NCI-H1092 treated with DMSO at 0.1 percent for 48 hours (cell line): Measurements from ENCODE around the gene TCF23.

ENCODE experiments used
- DNase-seq: peaks from one replicate; lab custom pipeline; 2025; lab: John Stamatoyannopoulos, UW

Gene TCF23

DNA sequence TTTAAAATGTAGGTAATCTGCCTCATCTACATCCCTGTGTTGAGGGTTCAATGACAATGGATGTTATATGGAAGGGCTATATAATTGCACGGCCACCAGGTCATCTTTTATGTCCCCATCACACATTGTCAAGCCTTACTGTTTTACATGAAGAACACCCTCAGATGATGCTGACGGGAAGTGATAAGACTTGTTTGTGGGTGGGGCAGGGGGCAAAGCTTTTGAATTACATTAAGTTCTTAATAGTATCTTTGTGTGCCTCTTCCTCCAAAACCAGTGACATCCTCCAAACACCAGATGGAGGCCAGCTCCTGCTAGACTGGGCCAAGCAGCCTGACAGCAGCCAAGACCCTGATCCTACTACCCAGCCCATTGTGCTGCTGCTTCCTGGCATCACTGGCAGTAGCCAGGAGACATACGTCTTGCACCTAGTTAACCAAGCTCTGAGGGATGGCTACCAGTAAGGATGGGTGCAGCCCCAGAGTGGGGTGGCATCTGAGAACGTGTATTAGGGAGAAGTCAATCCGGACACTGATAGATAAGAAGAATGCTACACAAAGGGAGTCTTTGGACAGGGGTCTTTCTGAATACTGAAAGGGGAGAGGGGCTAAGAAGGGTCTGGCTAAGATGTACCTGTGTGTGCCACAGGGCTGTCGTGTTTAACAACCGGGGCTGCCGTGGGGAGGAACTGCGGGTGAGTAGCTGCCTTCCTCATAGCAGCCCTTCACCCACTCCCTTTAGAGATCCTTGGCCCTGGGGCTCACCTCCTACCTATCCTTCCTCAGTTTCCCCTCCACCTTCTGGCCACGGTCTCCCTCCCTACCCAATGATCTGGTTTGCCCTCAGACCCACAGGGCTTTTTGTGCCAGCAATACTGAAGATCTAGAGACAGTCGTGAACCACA, 19.9 kb upstream of the TCF23 start:
- DNase-seq = no peak

DNA sequence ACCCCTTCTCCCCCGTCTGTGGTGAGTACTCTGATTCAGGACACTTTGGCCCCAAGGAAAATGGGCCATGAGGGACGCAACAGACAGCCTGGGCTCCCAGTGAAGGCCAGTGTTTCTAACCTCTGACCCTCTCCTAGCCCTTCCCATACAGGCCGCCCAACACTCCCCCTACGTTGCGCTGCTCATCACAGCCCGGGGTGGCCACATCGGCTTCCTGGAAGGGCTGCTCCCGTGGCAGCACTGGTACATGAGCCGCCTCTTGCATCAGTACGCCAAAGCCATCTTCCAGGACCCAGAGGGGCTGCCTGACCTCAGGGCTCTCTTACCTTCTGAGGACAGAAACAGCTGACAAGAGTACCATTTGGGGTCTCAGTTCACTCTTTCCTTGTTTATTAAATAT, 18.4 kb upstream of the TCF23 start:
- DNase-seq = no peak

- no peak for DNase-seq
These were observed 17.4 kb upstream of the TCF23 start for GRCh38 chr2:27131429-27131828.

DNA sequence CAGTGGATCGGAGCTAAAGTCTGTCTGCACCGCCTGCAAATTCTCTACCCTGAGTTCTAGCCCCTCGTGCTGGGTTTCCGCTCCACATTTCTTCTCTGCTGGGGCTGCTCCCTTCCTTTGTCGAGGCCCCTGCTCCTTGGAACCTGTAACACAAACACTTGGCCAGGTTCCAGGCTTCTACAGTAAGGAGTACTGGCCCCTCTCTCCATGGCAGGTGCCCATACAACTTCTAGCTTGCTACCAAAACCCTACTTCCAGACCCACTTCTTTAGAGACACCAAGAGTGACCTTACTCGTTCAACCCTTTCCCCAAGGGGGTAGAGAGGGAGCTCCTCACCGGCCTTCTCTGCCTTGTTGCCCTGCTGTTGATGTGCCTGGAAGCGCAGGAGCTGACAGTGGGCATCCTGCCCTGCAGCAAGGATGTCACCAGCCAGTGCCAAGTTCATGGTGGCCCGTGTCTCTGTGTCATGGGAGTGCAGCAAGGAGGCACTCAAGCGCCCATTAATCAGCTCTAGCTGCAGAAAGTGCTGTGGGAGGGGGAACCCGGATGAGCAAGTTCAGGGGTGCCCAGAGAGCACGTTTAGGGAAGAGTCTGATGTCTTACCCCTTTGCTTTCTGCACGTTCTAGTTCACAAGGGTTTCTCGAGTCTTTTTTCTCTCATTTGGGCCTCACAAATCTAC, 15.5 kb upstream of the TCF23 start:
- no peak for DNase-seq

DNA sequence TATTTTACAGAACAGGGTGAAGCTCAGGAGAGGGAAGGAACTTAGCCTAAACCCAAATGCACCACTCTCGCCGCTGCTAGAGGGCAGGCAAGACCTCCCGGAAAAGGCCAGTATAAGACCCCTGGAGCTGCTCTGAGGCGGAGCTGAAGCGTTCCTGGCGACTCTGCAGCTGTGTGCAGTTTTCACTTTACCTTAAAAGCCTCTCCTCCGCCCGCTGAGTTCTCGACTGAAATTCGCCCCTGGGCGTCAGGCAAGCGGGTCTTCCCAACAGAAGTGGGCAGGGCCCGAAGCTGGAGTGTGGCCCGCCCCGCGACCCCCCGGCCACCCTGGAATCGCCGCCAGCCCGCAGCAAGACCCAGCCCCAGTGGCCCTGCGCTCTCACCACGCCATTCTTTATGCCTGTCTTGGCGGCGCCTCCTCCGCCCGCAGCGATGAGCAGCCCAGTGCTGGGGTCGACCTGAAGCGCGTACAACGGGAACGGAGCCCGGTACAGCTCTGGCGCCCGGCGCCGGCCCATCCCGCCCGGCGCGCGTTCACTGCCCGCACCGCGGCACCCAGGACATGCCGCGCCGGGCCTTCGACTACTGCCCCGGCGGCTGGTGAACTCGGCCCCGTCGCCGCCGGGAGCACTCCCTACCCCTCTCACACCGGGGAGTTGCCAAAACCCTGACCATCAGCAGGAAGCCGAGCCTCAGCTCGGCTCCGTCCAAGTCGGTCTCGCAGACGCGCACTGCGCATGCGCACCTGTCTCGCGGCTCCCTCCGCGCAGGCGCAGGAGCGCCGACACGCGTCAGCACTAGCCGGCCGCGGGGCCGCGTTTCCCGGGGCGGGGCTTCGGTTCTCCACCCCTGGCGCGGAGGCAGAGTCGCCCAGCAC, 14.7 kb upstream of the TCF23 start, which contains the start of gene PREB:
PREB (minus strand) TSS at position 732 of the 876 bp plus-strand sequence; CDS start at position 517, 215 bp downstream.
- peak; percentile 86 for DNase-seq

DNA sequence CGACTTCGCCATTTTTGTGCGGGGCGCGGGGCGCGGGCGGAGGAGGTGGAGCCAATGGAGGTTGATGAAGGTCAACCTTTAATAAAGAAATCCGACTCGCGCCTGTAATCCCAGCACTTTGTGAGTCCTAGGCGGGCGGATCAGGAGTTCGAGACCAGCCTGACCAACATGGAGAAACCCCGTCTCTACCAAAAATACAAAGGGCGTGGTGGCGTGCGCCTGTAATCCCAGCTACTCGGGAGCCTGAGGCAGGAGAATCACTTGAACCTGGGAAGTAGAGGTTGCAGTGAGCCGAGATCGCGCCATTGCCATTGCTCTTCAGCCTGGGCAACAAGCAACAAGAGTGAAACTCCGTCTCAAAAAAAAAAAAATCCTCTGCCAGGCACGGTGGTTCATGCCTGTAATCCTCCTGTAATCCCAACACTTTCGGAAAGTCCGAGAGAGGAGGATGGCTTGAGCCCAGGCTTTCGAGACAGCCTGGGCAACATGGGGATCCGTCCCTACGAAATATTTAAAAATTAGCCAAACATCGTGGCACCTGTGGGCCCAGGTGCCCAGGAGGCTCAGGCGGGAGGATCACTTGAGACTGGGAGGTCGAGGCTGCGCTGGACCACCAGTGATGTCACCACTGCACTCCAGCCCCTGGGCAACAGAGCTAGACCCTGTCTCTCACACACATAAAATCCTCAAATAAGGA, 13.9 kb upstream of the TCF23 start:
- DNase-seq = no peak

GRCh38 chr2:27135478-27135955, 13.3 kb upstream of the TCF23 start:
- DNase-seq = no peak

- DNase-seq = no peak
These were observed 12.1 kb upstream of the TCF23 start for GRCh38 chr2:27136751-27137150.

DNA sequence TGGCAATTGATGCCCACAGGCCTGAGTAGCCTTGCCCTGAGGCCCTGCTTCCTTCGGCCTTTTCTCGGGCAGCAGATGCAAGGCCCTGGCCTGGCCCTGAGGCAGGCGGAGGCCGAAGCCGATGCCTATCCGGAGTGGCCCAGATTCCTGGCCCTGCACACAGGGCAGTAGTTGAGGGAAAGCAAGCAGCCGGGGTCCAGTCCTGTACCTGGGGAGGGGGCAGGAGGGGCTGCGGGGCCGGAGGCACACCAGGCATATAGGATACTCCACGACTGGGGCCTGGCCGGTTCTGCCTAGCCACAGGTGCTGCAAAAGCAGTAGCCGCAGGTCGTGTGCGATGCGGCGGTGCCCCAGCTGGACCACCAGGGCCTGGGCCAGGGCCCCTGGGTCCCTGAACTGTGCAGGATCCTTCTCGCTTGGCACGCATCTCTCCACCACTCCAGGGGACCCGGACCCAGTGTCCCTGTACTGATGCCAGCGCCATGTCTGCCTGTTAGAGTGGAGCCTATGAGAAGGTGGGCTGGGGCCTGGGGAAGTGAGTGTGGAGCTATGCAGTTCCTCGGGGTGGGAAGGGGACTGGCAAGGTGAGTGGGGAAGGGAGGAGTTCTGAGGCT, 11.4 kb upstream of the TCF23 start:
- DNase-seq = no peak

- no peak for DNase-seq
These were observed 10.7 kb upstream of the TCF23 start for GRCh38 chr2:27138111-27138510.

DNA sequence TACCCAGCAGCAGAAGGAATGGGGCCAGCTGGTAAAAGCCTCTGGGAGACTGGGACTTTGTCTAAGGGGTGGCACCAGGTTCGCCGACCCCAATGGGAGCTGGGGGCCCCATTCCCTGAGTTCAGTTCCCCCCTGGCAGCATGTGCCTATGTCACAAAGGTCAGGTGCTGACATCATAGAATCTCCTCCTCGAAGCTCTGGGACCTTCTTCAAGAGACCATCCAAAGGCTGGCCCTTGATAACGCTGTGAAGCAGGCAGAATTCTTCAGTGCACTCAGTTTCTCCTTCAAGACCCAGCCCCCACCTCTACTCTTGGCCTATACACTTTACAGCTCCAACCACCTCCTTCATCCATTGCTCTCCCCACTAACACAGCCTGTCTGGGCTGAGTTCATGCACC, 9.5 kb upstream of the TCF23 start, which contains the start of gene PRR30:
PRR30 (minus strand) TSS at position 101 of the 400 bp plus-strand sequence. CDS start 1,081 bp downstream, outside the sequence.
- DNase-seq = no peak

DNA sequence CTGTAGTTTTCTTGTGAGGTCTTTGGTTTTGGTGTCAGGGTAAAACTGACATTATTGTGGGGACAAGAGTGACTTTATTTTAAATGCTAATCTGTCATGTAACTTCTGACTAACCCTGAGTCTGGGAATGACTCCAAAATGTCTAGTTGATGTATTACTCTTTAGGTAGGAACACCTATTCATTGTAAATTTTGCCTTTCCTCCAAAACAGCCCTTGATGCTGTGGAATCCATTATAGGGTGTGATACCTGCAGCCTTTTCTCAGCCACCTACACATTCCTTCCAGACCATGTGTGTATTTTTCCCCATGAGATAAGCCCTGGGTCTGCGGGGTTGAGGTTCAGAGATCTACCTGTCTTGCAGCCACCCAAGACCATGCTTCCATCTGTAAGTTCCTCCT, 5.5 kb upstream of the TCF23 start:
- no peak for DNase-seq

GRCh38 chr2:27145682-27146081, 3.1 kb upstream of the TCF23 start:
- no peak for DNase-seq

DNA sequence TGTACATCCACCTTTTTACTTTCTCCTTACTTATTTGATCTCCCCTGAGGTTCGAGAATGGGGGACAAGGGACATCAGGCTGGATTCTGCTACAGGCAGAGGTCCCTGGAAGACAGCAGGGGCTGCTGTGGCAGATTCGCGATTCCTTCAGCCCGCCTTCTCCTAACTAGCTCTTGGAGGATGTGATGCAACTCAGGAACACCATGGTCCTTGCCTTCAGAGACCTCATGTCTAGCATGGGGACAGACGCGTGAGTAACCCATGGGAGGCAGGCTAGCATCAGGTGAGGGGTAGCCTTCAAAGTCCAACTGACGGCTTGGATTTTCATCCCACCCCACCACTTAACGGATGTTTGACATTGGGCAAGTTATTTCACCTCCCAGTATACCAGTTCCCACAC, 869 bp upstream of the TCF23 start:
- no peak for DNase-seq

DNA sequence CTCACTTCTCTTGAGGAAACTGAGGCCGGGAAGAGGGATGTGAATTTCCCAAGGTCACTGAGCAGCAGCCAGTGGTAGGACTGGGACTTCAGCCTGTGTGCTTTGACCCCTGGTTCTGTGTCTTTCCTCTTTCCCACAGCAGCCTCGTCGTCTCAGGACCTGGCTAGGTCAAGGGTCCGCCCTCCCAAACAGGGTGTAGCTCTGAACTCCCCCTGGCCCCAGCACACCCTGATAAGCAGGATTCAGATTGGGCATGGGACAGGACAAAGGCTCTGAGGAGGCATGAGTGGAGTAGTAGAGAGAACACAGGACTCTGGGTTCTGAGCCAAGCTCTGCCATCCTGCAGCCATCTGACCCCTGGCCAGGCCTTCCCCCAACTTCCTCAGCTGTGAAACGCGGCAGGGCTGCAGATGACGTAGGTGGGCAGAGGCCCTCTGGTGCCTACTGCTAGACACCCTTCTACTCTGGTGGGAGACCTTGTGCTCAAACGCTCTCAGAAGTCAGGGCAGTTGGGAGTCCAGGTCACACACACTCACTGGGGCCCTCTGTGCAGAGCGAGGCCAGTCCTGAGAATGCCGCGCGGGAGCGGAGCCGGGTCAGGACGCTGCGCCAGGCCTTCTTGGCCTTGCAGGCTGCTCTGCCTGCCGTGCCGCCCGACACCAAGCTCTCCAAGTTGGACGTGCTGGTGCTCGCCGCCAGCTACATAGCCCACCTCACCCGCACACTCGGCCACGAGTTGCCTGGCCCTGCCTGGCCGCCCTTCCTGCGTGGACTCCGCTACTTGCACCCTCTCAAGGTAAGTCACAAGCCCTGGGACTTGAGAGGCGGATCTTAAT, 984 bp downstream of the TCF23 start:
- no peak for DNase-seq

DNA sequence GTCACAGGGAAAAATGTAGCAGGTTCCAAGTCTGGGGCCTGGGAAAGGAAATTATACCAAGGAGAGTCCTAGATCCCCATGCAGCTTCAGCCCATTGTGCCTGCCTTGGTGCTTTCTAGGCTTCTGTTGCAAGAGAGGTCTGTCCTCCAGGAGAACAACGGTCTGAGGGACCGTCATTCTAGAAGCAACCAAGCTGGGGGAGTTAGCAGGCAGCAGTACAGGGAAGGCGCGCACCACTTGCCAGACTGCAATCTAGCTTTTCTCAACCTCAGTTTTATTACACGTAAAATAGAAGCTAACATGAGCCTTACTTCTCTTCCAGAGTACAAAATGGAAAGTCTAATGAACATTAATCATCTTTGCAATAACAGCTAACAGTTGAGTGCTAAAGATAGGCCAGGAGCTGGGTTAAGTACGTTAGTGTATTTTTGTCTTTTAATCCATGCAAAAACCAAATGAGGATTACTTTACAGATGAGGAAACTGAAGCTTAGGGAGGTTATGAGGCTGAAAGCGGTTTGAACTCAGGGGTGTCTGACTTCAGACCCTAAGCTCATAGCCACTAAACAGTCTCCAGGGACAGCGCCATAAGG, 1.9 kb downstream of the TCF23 start:
- no peak for DNase-seq

- no peak for DNase-seq
These were observed 3.4 kb downstream of the TCF23 start for GRCh38 chr2:27152102-27152795.

GRCh38 chr2:27152796-27153464, 4.1 kb downstream of the TCF23 start:
- DNase-seq = no peak
